Fibroblast of mammary gland (primary cell): ENCODE results near the gene CHCHD3.

Experiments used
- DNase-seq: peaks from one replicate; pipeline ENCODE4 v3.0.0-alpha.2; 2010; ENCODE audit warnings: low read depth
- H3K4me3 ChIP-seq: 2 replicates; pipeline ENCODE4 v1.5.1; 2011; ENCODE audit warnings: low read depth, mild to moderate bottlenecking, low read length, moderate library complexity; ENCODE audit not compliant: control insufficient read depth
- TF ChIP-seq, protein P1 (sequence below): conservative IDR thresholded peaks from 2 replicates; pipeline ENCODE4 v1.5.1; 2011; ENCODE audit warnings: low read depth, low read length, inconsistent platforms; ENCODE audit not compliant: control insufficient read depth, insufficient read depth

The CHCHD3 gene

GRCh38 chr7:132882714-132883428, 199.0 kb downstream of the CHCHD3 start:
- no peak for DNase-seq
- no peak overlapping the region for H3K4me3 ChIP-seq
- TF ChIP-seq, protein P1, sequence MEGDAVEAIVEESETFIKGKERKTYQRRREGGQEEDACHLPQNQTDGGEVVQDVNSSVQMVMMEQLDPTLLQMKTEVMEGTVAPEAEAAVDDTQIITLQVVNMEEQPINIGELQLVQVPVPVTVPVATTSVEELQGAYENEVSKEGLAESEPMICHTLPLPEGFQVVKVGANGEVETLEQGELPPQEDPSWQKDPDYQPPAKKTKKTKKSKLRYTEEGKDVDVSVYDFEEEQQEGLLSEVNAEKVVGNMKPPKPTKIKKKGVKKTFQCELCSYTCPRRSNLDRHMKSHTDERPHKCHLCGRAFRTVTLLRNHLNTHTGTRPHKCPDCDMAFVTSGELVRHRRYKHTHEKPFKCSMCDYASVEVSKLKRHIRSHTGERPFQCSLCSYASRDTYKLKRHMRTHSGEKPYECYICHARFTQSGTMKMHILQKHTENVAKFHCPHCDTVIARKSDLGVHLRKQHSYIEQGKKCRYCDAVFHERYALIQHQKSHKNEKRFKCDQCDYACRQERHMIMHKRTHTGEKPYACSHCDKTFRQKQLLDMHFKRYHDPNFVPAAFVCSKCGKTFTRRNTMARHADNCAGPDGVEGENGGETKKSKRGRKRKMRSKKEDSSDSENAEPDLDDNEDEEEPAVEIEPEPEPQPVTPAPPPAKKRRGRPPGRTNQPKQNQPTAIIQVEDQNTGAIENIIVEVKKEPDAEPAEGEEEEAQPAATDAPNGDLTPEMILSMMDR, result no peak

- H3K4me3 ChIP-seq, result no peak overlapping the region
- TF ChIP-seq, protein P1, result no peak
Observed at GRCh38 chr7:132881317-132881716, 200.6 kb downstream of the CHCHD3 start.

DNA sequence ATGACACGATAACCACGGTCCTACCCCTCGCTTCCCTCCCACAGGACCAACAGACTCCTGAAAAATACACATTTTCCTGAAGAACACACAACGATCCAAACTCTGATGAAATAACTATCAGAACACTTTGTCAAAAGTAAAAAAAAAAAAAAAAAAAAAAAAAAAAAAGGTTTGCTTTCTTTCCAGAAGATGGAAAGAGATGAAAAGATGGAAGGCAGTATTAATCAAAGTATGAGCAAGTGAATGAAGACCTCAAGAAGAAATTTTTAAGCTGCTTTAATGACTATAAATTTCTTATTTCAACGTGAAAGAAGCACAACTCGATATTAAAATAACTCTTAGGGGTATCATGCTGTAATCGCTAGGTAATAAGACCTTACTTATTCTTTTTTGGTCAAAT, 202.3 kb downstream of the CHCHD3 start:
- TF ChIP-seq, protein P1, result no peak
- no peak overlapping the region for H3K4me3 ChIP-seq
- no peak for DNase-seq

More at GRCh38 chr7:132881317-132881716, 200.6 kb downstream of the CHCHD3 start:
- DNase-seq, result no peak

GRCh38 chr7:132878204-132878919, 203.5 kb downstream of the CHCHD3 start:
- TF ChIP-seq, protein P1, result no peak
- no peak for DNase-seq

GRCh38 chr7:132877573-132877972, 204.3 kb downstream of the CHCHD3 start:
- TF ChIP-seq, protein P1, result no peak
- no peak overlapping the region for H3K4me3 ChIP-seq

More at GRCh38 chr7:132878204-132878919, 203.5 kb downstream of the CHCHD3 start:
- no peak overlapping the region for H3K4me3 ChIP-seq

DNA sequence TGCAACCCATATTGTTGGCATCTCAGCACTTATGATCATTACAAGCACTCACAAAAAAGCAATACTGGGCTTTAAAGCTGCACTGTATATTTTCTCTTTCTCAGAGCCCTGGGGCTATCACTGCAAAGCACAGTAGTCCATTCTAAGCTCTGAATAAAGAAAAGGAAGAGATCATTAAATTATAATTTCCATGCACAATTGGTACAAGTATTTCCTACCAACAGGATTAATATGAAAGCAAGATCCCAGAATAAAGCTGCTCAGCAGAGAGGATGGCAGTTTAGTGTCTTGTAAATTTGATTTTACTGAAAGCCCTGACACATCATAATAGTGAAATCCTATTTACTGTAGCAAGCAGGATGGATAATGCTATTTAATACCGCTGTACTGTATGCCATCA, 205.3 kb downstream of the CHCHD3 start:
- TF ChIP-seq, protein P1, result no peak
- DNase-seq, result no peak
- H3K4me3 ChIP-seq, result no peak overlapping the region

More at GRCh38 chr7:132877573-132877972, 204.3 kb downstream of the CHCHD3 start:
- DNase-seq, result no peak
